SK-N-SH (cell line): ENCODE measurements around the gene CYP3A5. TPM values are rescaled to one million over a fixed set of nuclear protein-coding genes. Genes with fewer than 3 reads are reported as not detected.

ENCODE experiments used
- CTCF ChIA-PET: fragments of 300-600, 350-600 bp; formaldehyde crosslinking; extraction: SDS; loops from one replicate; lab custom pipeline; 2021; lab: Yijun Ruan, JAX
- POLR2A ChIA-PET: fragments of 350-600 bp; sonication (Branson Sonifier 250); formaldehyde crosslinking; extraction: SDS; loops from one replicate; lab custom pipeline; 2020; ENCODE audit warnings: antibody characterized with exemption, inconsistent platforms; lab: Yijun Ruan, JAX
- DNase-seq: peaks from one replicate; pipeline ENCODE4 v3.0.0; 2012
- H2AFZ ChIP-seq: fragments of 200-600 bp; sonication (generic); 2 replicates; pipeline ENCODE4 v1.8.1; 2016; ENCODE audit warnings: antibody characterized with exemption, mild to moderate bottlenecking, low read depth
- H3F3A ChIP-seq: fragments of 200-600 bp; sonication (generic); replicated peaks from 2 replicates; pipeline ENCODE3; 2016; ENCODE audit warnings: antibody characterized with exemption, mild to moderate bottlenecking; ENCODE audit not compliant: insufficient read depth
- H3K27ac ChIP-seq, 2 experiments: fragments of 200-500 bp in 1 of 2; fragments of 200-600 bp in 1 of 2; sonication (Bioruptor generic) in 1 of 2; sonication (generic), shearing (Covaris generic) in 1 of 2; 2 replicates each; pipeline versions ENCODE4 v1.5.1 to v1.6.1; 2014 to 2016; ENCODE audit warnings: low read depth in 2 of 2, inconsistent platforms in 1 of 2, low read length in 1 of 2, mild to moderate bottlenecking in 1 of 2, mixed read lengths in 1 of 2
- H3K27me3 ChIP-seq: fragments of 200-600 bp; sonication (generic), shearing (Covaris generic); 2 replicates; pipeline ENCODE4 v1.6.1; 2016; ENCODE audit warnings: mixed run types; ENCODE audit not compliant: insufficient read depth
- H3K36me3 ChIP-seq, 2 experiments: fragments of 200-500 bp in 1 of 2; fragments of 200-600 bp in 1 of 2; sonication (Bioruptor generic) in 1 of 2; sonication (generic) in 1 of 2; replicated peaks in 1 of 2; 2 replicates each; pipeline versions ENCODE3 to v1.5.1; 2014 to 2016; ENCODE audit warnings: low read length in 1 of 2, mild to moderate bottlenecking in 1 of 2; ENCODE audit not compliant: insufficient read depth in 2 of 2, control insufficient read depth in 1 of 2
- H3K4me1 ChIP-seq, 2 experiments: fragments of 200-500 bp in 1 of 2; fragments of 200-600 bp in 1 of 2; sonication (Bioruptor generic) in 1 of 2; sonication (generic), shearing (Covaris generic) in 1 of 2; 2 replicates each; pipeline versions ENCODE4 v1.5.1 to v1.6.1; 2014 to 2016; ENCODE audit warnings: low read depth in 1 of 2, low read length in 1 of 2, mixed run types in 1 of 2; ENCODE audit not compliant: insufficient read depth in 2 of 2, control insufficient read depth in 1 of 2
- H3K4me2 ChIP-seq: fragments of 200-600 bp; sonication (generic), shearing (Covaris generic); 2 replicates; pipeline ENCODE4 v1.6.1; 2017; ENCODE audit warnings: mixed run types
- H3K4me3 ChIP-seq, 2 experiments: fragments of 200-500 bp in 1 of 2; fragments of 200-600 bp in 1 of 2; sonication (Bioruptor generic) in 1 of 2; sonication (generic), shearing (Covaris generic) in 1 of 2; 2 replicates each; pipeline versions ENCODE4 v1.5.1 to v1.8.1; 2014 to 2016; ENCODE audit warnings: low read depth in 2 of 2, inconsistent platforms in 1 of 2, low read length in 1 of 2, mild to moderate bottlenecking in 1 of 2, mixed read lengths in 1 of 2, moderate library complexity in 1 of 2
- H3K79me2 ChIP-seq: fragments of 200-600 bp; sonication (generic); 2 replicates; pipeline ENCODE4 v1.8.1; 2017; ENCODE audit warnings: mild to moderate bottlenecking; ENCODE audit not compliant: insufficient read depth
- H3K9ac ChIP-seq: fragments of 200-600 bp; sonication (generic); 2 replicates; pipeline ENCODE4 v1.6.1; 2017; ENCODE audit warnings: mixed run types
- H3K9me2 ChIP-seq: fragments of 200-600 bp; sonication (generic); 2 replicates; pipeline ENCODE4 v1.6.1; 2017; ENCODE audit warnings: mixed run types
- H3K9me3 ChIP-seq: fragments of 200-600 bp; sonication (generic); 2 replicates; pipeline ENCODE4 v1.6.1; 2017; ENCODE audit warnings: mixed run types, mild to moderate bottlenecking, moderate library complexity
- H4K20me1 ChIP-seq: fragments of 200-600 bp; sonication (generic); 2 replicates; pipeline ENCODE4 v1.6.1; 2017; ENCODE audit warnings: mild to moderate bottlenecking, mixed run types; ENCODE audit not compliant: insufficient read depth
- CHD2 ChIP-seq: fragments of 150-350 bp; IDR thresholded peaks from 2 replicates; pipeline ENCODE4 v1.6.1; 2018; ENCODE audit warnings: low read length; ENCODE audit not compliant: partially characterized antibody
- EP300 ChIP-seq, 2 experiments: IDR thresholded peaks; 2 replicates each; pipeline versions ENCODE4 v1.4.0 to v1.6.1; 2012; ENCODE audit warnings: borderline replicate concordance in 1 of 2, low read depth in 1 of 2, low read length in 1 of 2
- FOXJ3 ChIP-seq: sonication (generic); formaldehyde crosslinking; IDR thresholded peaks from 2 replicates; pipeline ENCODE4 v1.5.1; 2020; ENCODE audit warnings: mild to moderate bottlenecking, missing genetic modification reagents
- FOXM1 ChIP-seq: IDR thresholded peaks from 2 replicates; pipeline ENCODE4 v1.4.0; 2012; ENCODE audit warnings: low read depth, mild to moderate bottlenecking
- GABPA ChIP-seq: IDR thresholded peaks from 2 replicates; pipeline ENCODE4 v1.4.0; 2012; ENCODE audit warnings: low read depth, mild to moderate bottlenecking
- GATA2 ChIP-seq: sonication (generic); formaldehyde crosslinking; IDR thresholded peaks from 2 replicates; pipeline ENCODE4 v1.5.0; 2020; ENCODE audit warnings: mild to moderate bottlenecking, missing genetic modification reagents
- JUND ChIP-seq: IDR thresholded peaks from 2 replicates; pipeline ENCODE4 v1.4.0; 2012
- MEF2A ChIP-seq: IDR thresholded peaks from 2 replicates; pipeline ENCODE4 v1.4.0; 2012; ENCODE audit warnings: low read depth, borderline replicate concordance
- MXI1 ChIP-seq: IDR thresholded peaks from 2 replicates; pipeline ENCODE4 v1.6.1; 2012; ENCODE audit warnings: mild to moderate bottlenecking, low read depth, low read length, improper control_type of control experiment
- NFIC ChIP-seq: IDR thresholded peaks from 2 replicates; pipeline ENCODE4 v1.4.0; 2012; ENCODE audit warnings: borderline replicate concordance
- POLR2AphosphoS5 ChIP-seq: IDR thresholded peaks from 2 replicates; pipeline ENCODE4 v1.6.1; 2012; ENCODE audit warnings: low read depth, low read length
- RXRA ChIP-seq: IDR thresholded peaks from 2 replicates; pipeline ENCODE4 v1.4.0; 2012; ENCODE audit warnings: low read depth, mild to moderate bottlenecking, borderline replicate concordance
- SMC3 ChIP-seq: IDR thresholded peaks from 2 replicates; pipeline ENCODE4 v1.6.1; 2012; ENCODE audit warnings: low read depth, low read length, improper control_type of control experiment
- TAF1 ChIP-seq: IDR thresholded peaks from 2 replicates; pipeline ENCODE4 v1.6.1; 2012; ENCODE audit warnings: low read depth, mild to moderate bottlenecking, low read length, moderate library complexity, borderline replicate concordance
- TCF12 ChIP-seq: IDR thresholded peaks from 2 replicates; pipeline ENCODE4 v1.4.0; 2012
- TEAD4 ChIP-seq: IDR thresholded peaks from 2 replicates; pipeline ENCODE4 v1.4.0; 2012; ENCODE audit warnings: mild to moderate bottlenecking, borderline replicate concordance; ENCODE audit not compliant: insufficient read depth
- WGBS: methylation state at CpG from one replicate; pipeline ENCODE4 v1.1.6; 2017; ENCODE audit warnings: low lambda C conversion rate; 5-methylcytosine and 5-hydroxymethylcytosine counted together
- polyA plus RNA-seq, 3 experiments: library from polyadenylated mRNA; depleted of rRNA; stranded (reverse); fragments of >200 nt; gene quantifications; 2 replicates each; pipeline ENCODE4 v1.2.3, GENCODE V29; 2012
- TF ChIP-seq, protein P1 (sequence below): IDR thresholded peaks from 2 replicates; pipeline ENCODE4 v1.4.0; 2012; ENCODE audit warnings: low read depth, borderline replicate concordance

CYP3A5 gene
- polyA plus RNA-seq, 1 of the 3 experiments (the other 2 are of a cell fraction): 0.25 TPM

DNA sequence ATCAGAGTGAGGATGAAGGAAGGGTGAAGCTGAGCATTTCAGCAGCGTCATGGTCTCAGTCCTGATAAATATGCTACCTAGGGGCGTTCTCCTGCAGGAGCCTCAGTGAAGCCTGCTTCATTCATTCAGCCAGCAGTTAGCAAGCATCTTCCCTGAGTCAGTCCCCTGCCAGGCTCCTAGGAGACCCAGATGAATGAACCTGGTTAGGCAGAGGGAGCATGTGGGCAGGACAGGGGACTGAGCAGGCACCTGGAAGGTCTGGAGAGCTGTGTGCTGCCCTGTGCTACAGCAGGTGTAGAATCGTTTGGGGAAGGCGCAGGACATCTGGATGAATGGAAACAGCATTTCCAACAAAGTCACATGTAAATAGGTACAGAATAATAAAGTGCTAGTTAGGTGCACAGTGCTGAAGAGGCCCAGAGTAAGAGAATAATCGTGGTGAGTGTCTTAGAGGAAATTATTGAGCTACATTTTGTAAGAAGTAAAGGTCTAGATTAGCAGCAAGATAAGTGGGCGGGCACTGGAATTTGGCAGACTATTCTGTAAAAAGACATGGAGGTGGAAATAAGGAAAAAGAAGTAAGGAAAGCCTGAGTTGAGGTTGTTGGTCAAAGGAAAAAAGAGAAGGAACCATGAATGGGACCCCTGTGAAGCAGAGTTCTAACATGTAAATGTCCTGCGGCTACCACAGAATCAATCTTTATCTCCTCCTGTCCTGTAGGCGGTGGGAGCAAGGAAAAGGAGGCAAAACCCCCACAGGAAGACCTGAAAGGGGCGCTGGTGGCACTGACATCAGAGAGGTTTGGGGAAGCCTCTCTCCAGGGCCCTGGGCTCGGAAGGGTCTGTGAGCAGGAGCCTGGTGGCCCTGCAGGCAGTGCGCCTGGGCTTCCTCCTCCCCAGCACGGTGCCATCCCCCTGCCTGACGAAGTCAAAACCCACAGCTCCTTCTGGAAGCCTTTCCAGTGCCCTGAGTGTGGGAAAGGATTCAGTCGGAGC is 51.0 kb downstream of the CYP3A5 start:
- Histone ChIP-seq H3K4me1 (no peaks in the 10 kb centered on the region), H2AFZ (no peak overlapping the region), H3K27me3 (no peaks in the 10 kb centered on the region), H3K79me2 (peaks cover 5% of the 10 kb centered on the region; the same call in 1 of the 2 replicates), H3K27ac (no peak overlapping the region), H3K4me3 (no peak overlapping the region), H3K9me2 (no peaks in the 10 kb centered on the region), H3K4me2 (no peak overlapping the region), H3K9ac (no peak overlapping the region), H3F3A (peaks cover 12% of the 10 kb centered on the region), H3K9me3 (no peaks in the 10 kb centered on the region), H4K20me1 (no peaks in the 10 kb centered on the region), H3K36me3 (peaks cover 63 to 88% of the 10 kb centered on the region in 2 experiments)
- POLR2A ChIA-PET: interaction anchor here (0.8 kb wide), 1 partner anchor 12 kb away, joined by 3 read pairs; no protein-coding TSS in a partner anchor
- 81% methylated on average over 14 of the region's 14 CpGs for WGBS
- no peak for DNase-seq
- TF ChIP-seq FOXM1: no peak
- no peak for TF ChIP-seq CHD2
- no peak for TF ChIP-seq GABPA
- no peak for TF ChIP-seq POLR2AphosphoS5
- TF ChIP-seq, protein P1, sequence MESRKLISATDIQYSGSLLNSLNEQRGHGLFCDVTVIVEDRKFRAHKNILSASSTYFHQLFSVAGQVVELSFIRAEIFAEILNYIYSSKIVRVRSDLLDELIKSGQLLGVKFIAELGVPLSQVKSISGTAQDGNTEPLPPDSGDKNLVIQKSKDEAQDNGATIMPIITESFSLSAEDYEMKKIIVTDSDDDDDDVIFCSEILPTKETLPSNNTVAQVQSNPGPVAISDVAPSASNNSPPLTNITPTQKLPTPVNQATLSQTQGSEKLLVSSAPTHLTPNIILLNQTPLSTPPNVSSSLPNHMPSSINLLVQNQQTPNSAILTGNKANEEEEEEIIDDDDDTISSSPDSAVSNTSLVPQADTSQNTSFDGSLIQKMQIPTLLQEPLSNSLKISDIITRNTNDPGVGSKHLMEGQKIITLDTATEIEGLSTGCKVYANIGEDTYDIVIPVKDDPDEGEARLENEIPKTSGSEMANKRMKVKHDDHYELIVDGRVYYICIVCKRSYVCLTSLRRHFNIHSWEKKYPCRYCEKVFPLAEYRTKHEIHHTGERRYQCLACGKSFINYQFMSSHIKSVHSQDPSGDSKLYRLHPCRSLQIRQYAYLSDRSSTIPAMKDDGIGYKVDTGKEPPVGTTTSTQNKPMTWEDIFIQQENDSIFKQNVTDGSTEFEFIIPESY: no peak
- no peak for TF ChIP-seq NFIC
- TF ChIP-seq SMC3: no peak
- TF ChIP-seq RXRA: no peak
- no peak for TF ChIP-seq JUND
- TF ChIP-seq FOXJ3 (CRISPR knock-in tag): no peak
- no peak for TF ChIP-seq MEF2A
- no peak for TF ChIP-seq MXI1
- TF ChIP-seq GATA2: no peak
- no peak for TF ChIP-seq TCF12
- CTCF ChIA-PET: interaction anchor here (0.7 to 2.1 kb wide), 3 partner anchors 11 to 300 kb away, joined by 4 to 5 read pairs (median 5); partner anchors contain the start of gene ZSCAN25

DNA sequence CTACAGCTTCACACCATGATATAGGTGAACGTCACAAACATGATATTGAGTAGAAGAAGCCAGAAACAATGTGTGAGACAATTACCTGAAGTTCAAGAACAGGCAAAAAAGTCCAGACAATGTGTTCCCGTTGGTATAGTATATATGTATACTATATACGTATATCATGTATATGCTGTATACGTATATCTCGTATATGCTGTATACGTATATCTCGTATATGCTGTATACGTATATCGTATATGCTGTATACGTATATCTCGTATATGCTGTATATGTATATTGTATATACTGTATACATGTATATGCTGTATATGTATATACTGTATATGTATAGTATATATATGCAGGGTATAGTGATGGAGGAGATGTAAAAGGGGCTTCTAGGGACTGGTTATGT is 52.3 kb downstream of the CYP3A5 start:
- Histone ChIP-seq H3K36me3 (peaks cover 69 to 95% of the 10 kb centered on the region in 2 experiments), H3K27ac (no peak overlapping the region), H3K9me2 (no peaks in the 10 kb centered on the region), H3K9me3 (no peaks in the 10 kb centered on the region), H3K27me3 (no peaks in the 10 kb centered on the region), H3K4me2 (no peak overlapping the region), H4K20me1 (no peaks in the 10 kb centered on the region), H3F3A (peaks cover 12% of the 10 kb centered on the region), H3K4me3 (no peak overlapping the region), H3K79me2 (peaks cover 9% of the 10 kb centered on the region; the same call in 1 of the 2 replicates), H3K4me1 (no peaks in the 10 kb centered on the region), H3K9ac (no peak overlapping the region), H2AFZ (no peak overlapping the region)
- WGBS: 95% methylated on average over 11 of the region's 11 CpGs
- ChIA-PET CTCF (interaction anchor here (1.0 kb wide), 2 partner anchors 11 to 12 kb away, joined by 4 to 6 read pairs; partner anchors contain the start of gene ZSCAN25), POLR2A (no interaction called here)
- no peak for DNase-seq
- no peak for TF ChIP-seq TAF1
- no peak for TF ChIP-seq TEAD4
- TF ChIP-seq EP300 (IDR thresholded peaks at IDR 0.05; ENCODE audit: borderline replicate concordance in 1 of 2, low read depth in 1 of 2, low read length in 1 of 2): no peak
